HG03354 (cell line): Measurements from ENCODE around the gene SLC12A4.
"Not testable (repeated sequence)": the region's sequence is repeated elsewhere in the genome, so short reads cannot be mapped to it uniquely, and the experiment has no call there.

Source experiments
- ATAC-seq: cut with Tn5 transposase; IDR thresholded peaks from one replicate; pipeline ENCODE4 v1.9.1; 2021; ENCODE audit warnings: mild to moderate bottlenecking; ENCODE audit not compliant: unreplicated experiment, poor library complexity, severe bottlenecking

Gene SLC12A4

DNA sequence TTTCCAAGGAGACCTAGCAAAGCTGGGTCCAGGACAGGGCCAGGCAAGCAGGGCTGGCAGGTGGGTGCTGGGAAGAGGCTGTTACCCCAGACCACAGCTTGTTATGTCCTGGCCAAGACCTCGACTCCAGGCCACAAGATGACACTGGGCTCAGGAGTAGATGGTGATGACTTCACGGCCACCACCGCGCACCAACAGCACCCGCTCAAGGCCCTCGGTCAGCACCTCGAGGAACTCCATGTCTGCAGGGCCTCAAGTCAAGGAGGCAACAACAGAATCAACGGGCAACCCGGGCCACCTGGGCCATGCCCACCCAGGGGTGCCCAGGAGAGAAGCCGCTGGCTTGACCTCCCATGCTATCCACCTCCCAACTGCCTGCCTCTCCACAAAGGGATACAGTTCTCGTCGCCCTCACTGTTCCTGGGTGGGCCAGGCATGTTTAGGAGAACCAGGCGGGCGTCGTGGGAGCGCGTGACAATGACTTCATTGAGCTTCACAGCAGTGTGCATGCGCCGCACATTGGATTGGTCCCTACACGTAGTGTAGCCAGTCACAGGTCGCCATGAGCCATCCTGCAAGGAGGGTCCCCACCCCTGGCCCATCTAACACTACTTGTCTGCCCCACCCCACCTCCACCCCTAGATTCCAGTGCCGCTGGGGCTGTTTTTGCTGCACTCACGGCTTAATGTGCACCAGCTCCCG, 23.6 kb downstream of the SLC12A4 start:
- ATAC-seq, result no peak

DNA sequence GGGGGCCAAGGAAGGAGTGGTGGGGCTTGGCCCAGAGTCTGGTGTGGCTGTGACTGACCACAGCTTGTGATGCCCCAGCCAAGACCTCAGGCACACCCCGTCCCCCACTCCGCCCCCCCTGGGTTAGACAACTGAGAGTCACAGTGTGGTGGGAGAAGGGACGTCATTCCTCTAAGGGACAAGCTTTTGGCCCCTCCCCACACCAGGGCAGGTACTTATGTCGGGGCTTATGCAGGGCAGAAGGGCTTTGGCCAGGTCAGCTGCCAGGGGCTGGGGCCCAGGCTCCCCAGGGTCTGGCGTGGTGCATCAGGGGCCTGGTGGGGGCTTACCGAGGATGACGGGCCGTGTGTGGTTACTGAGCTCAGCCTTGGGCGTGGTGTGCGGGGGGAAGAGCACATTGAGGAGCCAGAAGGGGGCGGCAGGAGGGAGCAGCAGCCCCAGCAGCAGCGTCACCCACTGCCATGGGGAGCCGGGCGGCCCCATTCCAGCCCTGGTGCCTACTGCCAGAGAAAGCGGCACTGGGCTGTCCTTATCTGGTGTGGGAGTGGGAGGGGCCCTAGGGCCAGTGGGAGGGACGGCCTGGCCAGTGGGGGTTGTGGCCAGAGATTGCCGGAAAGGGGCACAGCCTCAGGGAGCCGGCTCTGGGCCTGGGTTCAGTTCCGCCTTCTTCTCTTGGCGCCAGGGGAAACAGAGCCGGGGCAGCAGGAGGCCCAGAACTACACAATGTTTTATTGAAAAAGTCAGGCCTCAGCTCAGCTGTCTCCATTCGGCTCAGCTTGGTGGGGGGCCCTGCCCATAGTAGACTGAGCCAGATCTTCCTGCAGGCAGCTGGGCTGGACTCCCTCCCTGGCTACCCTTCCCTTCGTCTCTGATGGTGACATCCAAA, 24.6 kb downstream of the SLC12A4 start, which contains the start of gene LCAT:
TSS of gene LCAT (minus strand) at position 502 of the 886 bp plus-strand sequence. CDS start at position 483, 19 bp downstream.
- no peak for ATAC-seq

DNA sequence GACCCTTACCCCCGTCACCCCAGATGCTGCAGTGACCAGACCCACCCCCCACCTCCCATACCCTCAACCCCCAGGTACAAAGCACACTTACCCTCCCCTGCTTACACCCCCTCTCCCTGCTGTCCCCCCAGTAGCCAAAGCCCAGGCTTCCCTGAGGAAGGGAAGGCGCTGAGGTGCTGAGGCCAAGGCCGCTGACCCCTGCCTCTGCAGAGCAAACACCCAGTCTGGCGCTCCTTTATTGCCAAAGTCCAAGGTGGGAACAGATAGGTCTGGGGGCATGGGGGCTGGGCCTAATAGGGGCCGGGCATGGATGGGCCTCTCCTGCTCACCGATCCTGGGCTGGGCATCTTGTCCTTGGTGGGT, 25.2 kb downstream of the SLC12A4 start:
- ATAC-seq, result no peak

DNA sequence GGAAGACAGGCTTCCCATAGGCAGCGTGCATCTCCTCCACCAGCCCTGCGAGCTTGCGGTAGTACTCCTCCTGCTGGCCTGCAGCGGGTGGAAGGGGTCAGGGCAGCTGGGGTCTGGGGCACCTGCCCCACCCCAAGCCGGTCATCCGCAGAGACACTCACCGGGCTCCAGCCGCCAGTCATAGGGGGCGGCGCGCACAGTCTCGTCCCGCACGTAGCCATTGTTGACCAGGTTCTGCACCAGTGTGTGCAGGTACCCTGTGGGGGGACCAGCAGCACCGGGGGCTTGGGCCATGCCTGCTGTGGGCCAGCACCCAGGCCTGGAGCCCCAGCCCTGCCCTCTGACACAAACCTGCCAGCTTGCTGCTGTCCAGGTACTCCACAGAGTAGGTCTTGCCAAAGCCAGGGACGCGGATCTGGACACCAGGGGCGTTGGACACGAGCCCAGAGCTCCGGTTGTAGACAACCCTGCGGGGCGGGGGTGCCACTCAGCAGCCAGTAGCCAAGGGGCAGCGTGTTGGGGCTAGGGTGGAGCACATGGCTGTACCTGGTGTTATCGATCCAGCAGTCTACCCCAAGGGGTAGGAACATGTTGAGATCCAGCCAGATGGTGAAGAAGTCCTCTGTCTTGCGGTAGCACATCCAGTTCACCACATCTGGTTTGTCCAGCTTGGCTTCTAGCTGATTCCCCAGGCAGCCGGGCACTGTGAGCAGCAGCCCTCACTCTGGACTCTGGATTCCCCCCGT, 25.8 kb downstream of the SLC12A4 start:
- no peak for ATAC-seq

DNA sequence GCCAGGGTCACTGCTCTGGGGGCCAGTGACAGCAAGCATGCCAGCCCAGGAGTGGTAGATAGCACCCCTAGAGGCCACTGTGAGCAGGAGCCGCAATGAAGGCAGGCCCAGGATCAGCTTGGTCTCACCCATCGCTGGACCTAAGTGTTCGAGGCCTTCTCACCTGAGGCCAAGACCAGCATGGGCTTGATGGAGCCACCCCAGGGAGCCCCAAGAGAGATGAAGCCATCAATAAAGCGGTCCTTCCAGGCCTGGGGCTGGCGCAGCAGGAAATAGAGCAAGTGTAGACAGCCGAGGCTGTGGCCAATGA, 26.3 kb downstream of the SLC12A4 start:
- peak; percentile 67 for ATAC-seq

GRCh38 chr16:67941469-67942199, 26.8 kb downstream of the SLC12A4 start:
- ATAC-seq, result no peak

DNA sequence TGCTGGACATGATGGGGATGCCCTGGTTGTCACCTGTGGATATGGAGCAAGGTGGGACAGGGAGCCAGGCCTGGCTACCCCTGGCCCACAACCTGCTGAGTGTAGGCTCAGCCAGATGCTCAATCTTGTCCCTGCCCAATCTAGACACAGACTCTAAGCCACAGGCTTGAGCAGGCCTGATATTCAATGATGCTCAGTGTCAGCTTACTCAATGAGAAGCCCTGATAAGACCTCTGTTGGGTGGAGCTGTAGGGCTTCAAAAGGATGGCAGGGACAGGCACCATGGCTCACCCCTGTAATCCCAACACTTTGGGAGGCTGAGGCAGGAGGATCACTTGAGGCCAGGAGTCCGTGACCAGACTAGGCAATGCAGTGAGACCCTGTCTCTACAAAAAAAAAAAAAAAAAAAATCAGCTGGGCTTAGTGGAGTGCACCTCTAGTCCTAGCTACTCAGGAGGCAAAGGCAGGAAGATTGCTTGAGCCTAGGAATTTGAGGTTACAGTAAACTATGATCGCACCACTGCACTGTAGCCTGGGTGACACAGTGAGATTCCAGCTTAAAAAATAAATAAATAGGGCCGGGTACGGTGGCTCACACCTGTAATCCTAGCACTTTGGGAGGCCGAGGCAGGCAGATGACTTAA, 27.9 kb downstream of the SLC12A4 start:
- ATAC-seq, result no peak

DNA sequence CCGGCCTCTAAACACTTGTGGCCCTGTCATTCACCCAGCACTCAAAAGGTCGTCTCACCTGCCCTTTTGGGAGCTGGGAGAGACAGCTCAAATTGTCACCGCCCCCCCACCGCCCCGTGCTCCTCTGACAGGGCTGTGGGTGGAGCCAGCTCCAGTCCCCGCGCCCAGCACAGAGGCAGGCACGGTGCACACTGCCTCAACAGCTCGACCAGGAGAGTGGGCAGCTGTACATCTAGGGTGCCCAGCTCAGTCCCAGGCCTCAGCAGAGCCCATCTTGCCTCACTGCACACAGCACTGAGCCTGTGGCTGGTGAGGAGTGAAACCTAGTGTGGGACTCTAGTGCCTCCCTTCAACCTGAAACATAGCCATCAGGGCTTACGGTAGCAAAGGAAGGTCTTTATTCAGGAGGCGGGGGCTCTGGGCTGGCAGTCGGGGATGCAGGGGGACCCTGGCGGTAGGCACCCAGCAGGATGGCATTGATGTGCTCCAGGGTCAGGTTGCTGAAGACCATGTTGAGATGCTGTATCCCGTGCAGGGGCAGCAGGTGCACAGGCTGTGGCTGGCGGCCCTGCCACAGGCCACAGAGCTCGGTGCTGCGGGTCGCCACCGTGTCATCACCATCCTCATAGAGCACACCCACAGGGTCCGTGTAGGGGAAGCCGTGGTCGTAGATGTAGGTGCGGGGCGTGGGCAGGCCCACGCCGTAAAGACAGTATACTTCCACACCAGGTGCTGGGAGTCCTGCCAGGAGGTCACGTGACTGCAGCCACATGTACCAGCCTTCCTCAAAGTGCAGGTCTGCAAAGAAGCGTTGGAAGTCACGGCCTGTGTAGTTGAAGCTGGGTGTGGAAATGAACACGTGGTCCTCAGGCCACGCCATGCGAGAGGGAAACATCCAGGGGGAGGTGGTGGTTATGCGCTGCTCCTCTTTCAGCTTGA, 28.7 kb downstream of the SLC12A4 start:
- ATAC-seq, result no peak

DNA sequence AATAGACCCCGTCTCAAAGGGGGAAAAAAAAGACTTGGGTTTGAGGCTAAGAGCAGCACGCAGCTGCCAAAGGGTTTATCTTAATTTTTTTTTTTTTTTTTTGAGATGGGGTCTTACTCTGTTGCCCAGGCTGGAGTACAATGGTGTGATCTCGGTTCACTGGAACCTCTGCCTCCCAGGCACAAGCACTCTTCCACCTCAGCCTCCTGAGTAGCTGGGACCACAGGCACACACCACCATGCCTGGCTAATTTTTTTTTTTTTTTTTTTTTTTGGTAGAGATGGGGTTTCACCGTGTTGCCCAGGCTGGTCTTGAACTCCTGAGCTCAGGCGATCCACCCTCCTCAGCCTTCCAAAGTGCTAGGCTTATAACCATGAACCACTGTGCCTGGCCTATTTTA, 30.7 kb downstream of the SLC12A4 start:
- not testable (repeated sequence) for ATAC-seq

DNA sequence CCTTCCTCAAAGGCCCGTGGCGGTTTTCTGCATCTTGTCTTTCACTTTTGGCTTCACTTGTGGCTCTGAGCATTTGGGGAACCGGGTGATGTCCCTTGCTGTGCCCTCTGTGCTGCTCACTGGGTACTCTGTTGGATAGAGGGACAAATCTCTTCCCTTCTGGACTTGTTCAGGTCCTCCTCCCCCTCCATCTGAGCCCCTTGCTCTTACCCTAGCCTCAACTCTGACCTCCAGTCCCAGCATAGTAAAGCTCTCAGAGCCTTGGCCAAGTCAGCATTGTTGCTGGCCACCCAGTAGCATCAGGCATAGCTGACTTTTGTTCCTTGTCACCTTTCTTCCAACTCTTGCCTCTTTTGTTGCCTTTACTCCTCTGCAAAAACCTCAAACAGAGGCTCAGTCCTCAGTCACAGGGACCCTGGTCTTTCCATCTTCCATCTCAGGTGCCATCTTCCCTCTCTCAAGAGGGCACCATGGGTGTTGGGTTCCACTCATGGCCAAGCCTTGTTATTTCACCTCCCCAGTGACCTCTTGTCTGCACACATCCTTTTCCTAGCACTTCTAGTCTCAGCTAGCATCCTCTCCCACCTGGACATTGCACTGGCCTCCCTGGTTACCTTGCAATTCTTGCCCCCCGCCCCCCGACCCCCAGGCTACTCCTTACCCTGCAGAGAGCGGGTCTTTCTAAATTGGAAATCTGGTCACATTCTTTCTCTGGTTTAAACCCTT, 31.4 kb downstream of the SLC12A4 start:
- ATAC-seq, result peak; percentile 73

- peak; percentile 3 for ATAC-seq
Measured at GRCh38 chr16:67936124-67936879, 32.1 kb downstream of the SLC12A4 start, which contains the start of gene PSMB10. PSMB10 (minus strand) TSS chr16:67936850; CDS start chr16:67936749, 101 bp downstream.

DNA sequence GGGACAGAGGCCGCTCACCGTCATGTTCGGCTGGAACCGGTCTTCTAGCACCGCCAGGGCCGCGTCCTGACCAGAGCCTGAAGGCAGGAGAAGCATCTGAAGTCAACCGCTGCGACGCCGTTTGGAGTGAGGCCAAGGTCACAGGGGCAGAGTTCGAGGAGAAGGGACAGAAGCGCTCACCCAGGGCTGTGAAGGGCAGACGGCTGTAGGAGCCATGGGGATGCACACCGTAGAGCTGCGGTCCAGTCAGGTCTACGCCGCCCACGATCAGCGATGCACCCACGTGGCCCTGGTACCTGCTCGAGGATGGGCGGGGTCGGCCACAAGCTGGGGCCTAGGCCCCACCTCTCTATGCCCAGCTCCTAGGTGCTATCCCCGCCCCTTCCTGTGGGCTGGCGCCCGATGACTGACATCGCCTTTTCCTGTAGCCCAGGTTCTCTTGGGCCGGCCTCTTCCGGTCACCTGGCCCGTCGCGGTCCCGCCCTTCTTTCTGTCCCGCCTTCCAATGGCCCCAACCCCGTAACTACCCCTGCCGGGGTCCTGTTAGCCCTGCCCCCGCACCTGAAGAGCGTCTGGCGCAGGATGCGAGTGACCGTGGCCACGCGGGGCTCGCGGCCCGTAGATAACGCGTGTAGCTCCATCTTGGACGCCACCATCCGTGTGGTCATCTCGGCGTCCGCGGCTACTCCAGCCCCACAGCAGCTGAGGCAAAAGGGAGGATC, 32.9 kb downstream of the SLC12A4 start:
- peak; percentile 91 for ATAC-seq

DNA sequence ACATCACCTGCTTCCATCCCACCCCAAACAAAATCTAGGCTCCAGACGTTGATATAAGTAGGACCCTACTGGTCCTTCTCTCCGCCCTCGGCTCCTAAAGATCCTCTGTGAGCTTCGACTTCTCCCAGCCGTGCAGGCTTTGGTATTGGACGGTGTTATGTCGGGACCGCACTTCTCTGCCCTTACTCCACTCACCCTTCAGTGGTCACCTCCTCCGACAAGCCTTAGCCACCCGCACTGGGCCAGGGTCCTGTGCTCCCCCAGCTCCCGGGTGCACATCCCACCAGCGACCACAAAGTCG, 33.4 kb downstream of the SLC12A4 start:
- ATAC-seq, result no peak

DNA sequence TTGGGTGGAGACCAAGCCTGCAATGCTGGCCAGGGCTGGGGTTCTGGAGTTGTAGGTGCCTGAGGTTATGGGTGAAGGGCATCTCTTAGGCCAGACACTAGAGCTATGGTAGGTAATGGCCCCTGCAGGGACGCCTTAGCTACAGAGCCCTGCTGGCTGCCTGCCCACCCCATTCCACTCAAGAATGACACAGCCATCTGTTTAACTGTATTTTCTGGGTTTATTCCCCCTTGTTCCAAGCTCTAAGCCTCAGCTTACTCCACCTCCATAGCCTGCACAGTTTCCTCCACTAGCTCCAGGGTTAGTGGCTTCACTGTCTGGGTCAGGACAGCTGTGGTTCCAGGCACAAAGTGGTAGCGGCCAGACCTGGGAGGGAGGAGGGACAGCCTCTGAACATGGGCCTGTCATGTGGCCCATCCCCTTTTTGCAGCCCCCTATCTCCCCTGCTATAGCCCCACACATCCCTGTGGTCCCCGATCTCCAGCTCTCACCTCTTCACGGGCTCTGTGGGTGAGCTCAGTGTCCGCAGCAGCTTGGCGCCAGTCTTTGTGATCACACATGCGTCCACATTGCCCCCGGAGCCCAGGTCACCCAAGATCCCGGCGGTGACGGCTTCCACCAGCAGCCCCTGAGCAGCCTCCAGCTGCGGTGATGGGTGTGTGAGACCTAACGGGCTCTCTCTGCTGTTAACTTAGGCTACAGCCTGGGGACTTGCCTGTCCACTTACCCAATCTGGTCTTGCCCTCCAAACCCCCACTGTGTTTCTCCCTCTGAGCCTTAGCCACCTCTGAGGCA, 33.9 kb downstream of the SLC12A4 start:
- no peak for ATAC-seq

DNA sequence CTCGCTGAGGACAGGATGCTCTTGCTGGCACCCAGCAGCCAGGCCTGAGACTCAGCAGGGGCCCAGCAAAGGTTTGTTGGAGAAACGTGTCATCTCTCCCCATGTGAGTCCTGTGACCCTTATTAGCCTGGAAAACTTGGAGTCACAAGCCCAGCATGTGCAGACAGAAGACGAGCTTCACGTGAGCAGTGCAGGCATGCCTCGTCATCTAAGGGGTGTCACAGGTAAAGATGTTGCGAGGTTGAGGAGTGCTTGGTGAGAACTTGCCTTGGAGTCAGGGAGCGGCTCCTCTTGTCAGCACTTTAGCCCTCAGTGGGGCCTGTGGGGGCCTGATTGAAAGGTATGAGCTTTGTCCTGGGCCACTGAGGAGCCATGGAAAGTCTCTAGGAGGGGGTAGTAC, 34.6 kb downstream of the SLC12A4 start:
- no peak for ATAC-seq

GRCh38 chr16:67932462-67932840, 36.0 kb downstream of the SLC12A4 start:
- ATAC-seq, result no peak
